ENCODE measurements around the gene LDB1.

DNA sequence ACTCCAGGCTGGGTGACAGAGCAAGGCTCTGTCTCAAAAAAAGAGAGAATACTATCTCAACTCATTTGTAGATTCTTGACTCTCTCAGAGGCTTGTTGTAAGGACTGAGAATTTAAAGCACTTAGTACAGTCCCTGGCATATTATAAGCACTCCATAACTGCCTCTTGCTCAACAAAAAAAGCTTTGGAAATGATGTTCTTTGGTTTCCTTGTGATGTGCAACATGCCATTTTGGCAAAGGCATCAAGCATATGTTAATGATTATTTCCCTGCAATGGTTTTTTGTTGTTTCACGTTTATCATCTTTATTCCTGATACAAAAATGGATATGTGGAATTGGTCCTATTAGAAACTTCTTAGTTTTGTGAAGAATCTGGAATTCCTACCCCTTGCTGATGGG lies 47.7 kb upstream of the LDB1 start:
- TF ChIP-seq, protein P1, sequence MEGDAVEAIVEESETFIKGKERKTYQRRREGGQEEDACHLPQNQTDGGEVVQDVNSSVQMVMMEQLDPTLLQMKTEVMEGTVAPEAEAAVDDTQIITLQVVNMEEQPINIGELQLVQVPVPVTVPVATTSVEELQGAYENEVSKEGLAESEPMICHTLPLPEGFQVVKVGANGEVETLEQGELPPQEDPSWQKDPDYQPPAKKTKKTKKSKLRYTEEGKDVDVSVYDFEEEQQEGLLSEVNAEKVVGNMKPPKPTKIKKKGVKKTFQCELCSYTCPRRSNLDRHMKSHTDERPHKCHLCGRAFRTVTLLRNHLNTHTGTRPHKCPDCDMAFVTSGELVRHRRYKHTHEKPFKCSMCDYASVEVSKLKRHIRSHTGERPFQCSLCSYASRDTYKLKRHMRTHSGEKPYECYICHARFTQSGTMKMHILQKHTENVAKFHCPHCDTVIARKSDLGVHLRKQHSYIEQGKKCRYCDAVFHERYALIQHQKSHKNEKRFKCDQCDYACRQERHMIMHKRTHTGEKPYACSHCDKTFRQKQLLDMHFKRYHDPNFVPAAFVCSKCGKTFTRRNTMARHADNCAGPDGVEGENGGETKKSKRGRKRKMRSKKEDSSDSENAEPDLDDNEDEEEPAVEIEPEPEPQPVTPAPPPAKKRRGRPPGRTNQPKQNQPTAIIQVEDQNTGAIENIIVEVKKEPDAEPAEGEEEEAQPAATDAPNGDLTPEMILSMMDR (IDR thresholded peaks at IDR 0.05; ENCODE audit: low read depth, low read length), result no peak
- TF ChIP-seq POLR2A (IDR thresholded peaks at IDR 0.05; ENCODE audit: extremely low read depth, insufficient read length) (no peak), MYC (IDR thresholded peaks at IDR 0.05; ENCODE audit: low read depth, low read length) (no peak)
- TF ChIP-seq, protein P2, sequence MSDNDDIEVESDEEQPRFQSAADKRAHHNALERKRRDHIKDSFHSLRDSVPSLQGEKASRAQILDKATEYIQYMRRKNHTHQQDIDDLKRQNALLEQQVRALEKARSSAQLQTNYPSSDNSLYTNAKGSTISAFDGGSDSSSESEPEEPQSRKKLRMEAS (IDR thresholded peaks at IDR 0.05; ENCODE audit: low read depth, low read length), result no peak

Measured in NB4 (cell line).